Measurements from ENCODE around the gene ZNF771. TPM values are rescaled to one million over a fixed set of nuclear protein-coding genes. Genes with fewer than 3 reads are reported as not detected.

Gene ZNF771
- total RNA-seq, 1 donor = 12.6 TPM

GRCh38 chr16:30414159-30414558 lies 6.8 kb downstream of the ZNF771 start:
- no peak for DNase-seq (ENCODE audit: low read depth)
- no peak for TF ChIP-seq CTCF (IDR thresholded peaks at IDR 0.05; ENCODE audit: insufficient read depth, low read length)
- no peak overlapping the region for H3K4me3 ChIP-seq (ENCODE audit: low read depth, low read length)

GRCh38 chr16:30416047-30416603 lies 8.7 kb downstream of the ZNF771 start:
- no peak for DNase-seq (ENCODE audit: low read depth)
- no peak overlapping the region for H3K4me3 ChIP-seq (ENCODE audit: low read depth, low read length)
- no peak for TF ChIP-seq CTCF (IDR thresholded peaks at IDR 0.05; ENCODE audit: insufficient read depth, low read length)

- TF ChIP-seq CTCF (IDR thresholded peaks at IDR 0.05; ENCODE audit: insufficient read depth, low read length) = no peak
- no peak for DNase-seq (ENCODE audit: low read depth)
Observed at GRCh38 chr16:30416624-30417528, 9.5 kb downstream of the ZNF771 start.

GRCh38 chr16:30417529-30418349 lies 10.3 kb downstream of the ZNF771 start:
- H3K4me3 ChIP-seq (ENCODE audit: low read depth, low read length) = peak overlapping the region; percentile 63
- TF ChIP-seq CTCF (IDR thresholded peaks at IDR 0.05; ENCODE audit: insufficient read depth, low read length) = no peak
- DNase-seq (ENCODE audit: low read depth) = peak; percentile 83

More at GRCh38 chr16:30416624-30417528, 9.5 kb downstream of the ZNF771 start:
- peak overlapping the region; percentile 63 for H3K4me3 ChIP-seq (ENCODE audit: low read depth, low read length)

- DNase-seq (ENCODE audit: low read depth) = no peak
- no peak for TF ChIP-seq CTCF (IDR thresholded peaks at IDR 0.05; ENCODE audit: insufficient read depth, low read length)
- H3K4me3 ChIP-seq (ENCODE audit: low read depth, low read length) = peak overlapping the region; percentile 63
Observed at GRCh38 chr16:30418350-30419181, 11.2 kb downstream of the ZNF771 start.

GRCh38 chr16:30421010-30421409 lies 13.6 kb downstream of the ZNF771 start:
- H3K4me3 ChIP-seq (ENCODE audit: low read depth, low read length) = no peak overlapping the region
- TF ChIP-seq CTCF (IDR thresholded peaks at IDR 0.05; ENCODE audit: insufficient read depth, low read length) = no peak
- DNase-seq (ENCODE audit: low read depth) = no peak

Data from fibroblast of the aortic adventitia (primary cell).